CD14-positive monocyte (primary cell): ENCODE data around the gene KLRK1. TPM values are rescaled to one million over a fixed set of nuclear protein-coding genes. Genes with fewer than 3 reads are reported as not detected.

ENCODE experiments used
- DNase-seq, 3 donors: peaks; one replicate each; pipeline ENCODE4 v3.0.0-alpha.2; 2011 to 2022
- H2AFZ ChIP-seq: 2 replicates; pipeline ENCODE4 v1.6.0; 2012; ENCODE audit warnings: mild to moderate bottlenecking, low read depth, low read length, inconsistent platforms; ENCODE audit not compliant: insufficient read depth, poor library complexity, severe bottlenecking
- H3K27ac ChIP-seq, 2 donors: 1 replicate in 1 of 2; 2 replicates in 1 of 2; pipeline ENCODE4 v1.5.1; 2012 to 2013; ENCODE audit warnings: low read length in 2 of 2, control low read depth in 1 of 2, inconsistent platforms in 1 of 2, low read depth in 1 of 2, mild to moderate bottlenecking in 1 of 2
- H3K27me3 ChIP-seq, 2 donors: one replicate each; pipeline versions ENCODE4 v1.6.0 to v1.6.1; 2011 to 2013; ENCODE audit warnings: low read length in 2 of 2; ENCODE audit not compliant: control insufficient read depth in 2 of 2, insufficient read depth in 2 of 2
- H3K36me3 ChIP-seq, 2 donors: replicated peaks in 1 of 2; 1 replicate in 1 of 2; 2 replicates in 1 of 2; pipeline versions ENCODE4 v1.5.1 to v1.6.1; 2012 to 2013; ENCODE audit warnings: low read length in 2 of 2, control low read depth in 1 of 2, inconsistent platforms in 1 of 2, mild to moderate bottlenecking in 1 of 2; ENCODE audit not compliant: insufficient read depth in 2 of 2, control insufficient read depth in 1 of 2
- H3K4me1 ChIP-seq, 2 donors: 1 replicate in 1 of 2; 2 replicates in 1 of 2; pipeline versions ENCODE4 v1.5.1 to v1.6.1; 2012 to 2013; ENCODE audit warnings: low read length in 2 of 2, control low read depth in 1 of 2, inconsistent platforms in 1 of 2, mild to moderate bottlenecking in 1 of 2, moderate library complexity in 1 of 2; ENCODE audit not compliant: insufficient read depth in 2 of 2, control insufficient read depth in 1 of 2
- H3K4me2 ChIP-seq: replicated peaks from 2 replicates; pipeline ENCODE3; 2012; ENCODE audit warnings: low read length, moderate library complexity, mild to moderate bottlenecking; ENCODE audit not compliant: poor library complexity, severe bottlenecking; ENCODE audit errors: extremely low read depth
- H3K4me3 ChIP-seq, 3 experiments: fragments of 200-600 bp in 1 of 3; sonication (generic) in 1 of 3; replicated peaks in 1 of 3; 1 replicate in 2 of 3; 2 replicates in 1 of 3; pipeline ENCODE4 v1.5.1; 2011 to 2013; ENCODE audit warnings: low read length in 3 of 3, mild to moderate bottlenecking in 3 of 3, control low read depth in 2 of 3, low read depth in 2 of 3, inconsistent platforms in 1 of 3, moderate library complexity in 1 of 3
- H3K79me2 ChIP-seq: 2 replicates; pipeline ENCODE4 v1.6.0; 2012; ENCODE audit warnings: mild to moderate bottlenecking, control low read depth, inconsistent platforms, low read length, moderate library complexity; ENCODE audit not compliant: insufficient read depth
- H3K9ac ChIP-seq: 2 replicates; pipeline ENCODE4 v1.6.0; 2017; ENCODE audit warnings: low read length, mild to moderate bottlenecking; ENCODE audit not compliant: insufficient read depth, poor library complexity, severe bottlenecking
- H3K9me3 ChIP-seq, 2 donors: replicated peaks in 1 of 2; 1 replicate in 1 of 2; 2 replicates in 1 of 2; pipeline versions ENCODE4 v1.5.1 to v1.6.1; 2012 to 2013; ENCODE audit warnings: low read length in 2 of 2, control low read depth in 1 of 2; ENCODE audit not compliant: control insufficient read depth in 1 of 2, insufficient read depth in 1 of 2
- H4K20me1 ChIP-seq: 2 replicates; pipeline ENCODE4 v1.6.0; 2012; ENCODE audit warnings: mild to moderate bottlenecking, low read length, control low read depth, moderate library complexity; ENCODE audit not compliant: insufficient read depth
- H3K27ac Mint-ChIP-seq, 7 donors: one replicate each; pipeline ENCODE4 v1.8.0; 2020; ENCODE audit warnings: mild to moderate bottlenecking in 7 of 7, mixed read lengths in 7 of 7, moderate library complexity in 6 of 7, inconsistent platforms in 2 of 7
- H3K27me3 Mint-ChIP-seq, 3 donors: one replicate each; pipeline ENCODE4 v1.8.0; 2021 to 2022; ENCODE audit warnings: low read depth in 3 of 3, mild to moderate bottlenecking in 3 of 3, mixed read lengths in 3 of 3, moderate library complexity in 3 of 3, inconsistent platforms in 1 of 3
- H3K36me3 Mint-ChIP-seq, 2 donors: one replicate each; pipeline ENCODE4 v1.8.0; 2020; ENCODE audit warnings: mixed read lengths in 2 of 2, inconsistent platforms in 1 of 2, mild to moderate bottlenecking in 1 of 2
- H3K4me1 Mint-ChIP-seq: one replicate; pipeline ENCODE4 v1.8.0; 2020; ENCODE audit warnings: mild to moderate bottlenecking, mixed read lengths
- H3K4me3 Mint-ChIP-seq, 2 donors: one replicate each; pipeline ENCODE4 v1.8.0; 2020; ENCODE audit warnings: mild to moderate bottlenecking in 2 of 2, mixed read lengths in 2 of 2, moderate library complexity in 1 of 2
- H3K9me3 Mint-ChIP-seq, 7 donors: one replicate each; pipeline ENCODE4 v1.8.0; 2020 to 2022; ENCODE audit warnings: mixed read lengths in 7 of 7, mild to moderate bottlenecking in 6 of 7, moderate library complexity in 6 of 7, inconsistent platforms in 2 of 7
- CTCF ChIP-seq: fragments of 200-600 bp; IDR thresholded peaks from one replicate; pipeline ENCODE4 v1.8.0; 2022; ENCODE audit warnings: antibody characterized with exemption, mild to moderate bottlenecking
- WGBS: methylation state at CpG from one replicate; pipeline ENCODE4 v1.1.5; 2013; ENCODE audit warnings: missing lambda C conversion rate; ENCODE audit not compliant: insufficient coverage; 5-methylcytosine and 5-hydroxymethylcytosine counted together
- intact Hi-C, 2 donors: fragments of 100-400 bp; cut with micrococcal nuclease; formaldehyde crosslinking; loops; one replicate each; pipeline versions ENCODE4 v1.15.0 to v1.15.1; 2023
- polyA plus RNA-seq, 3 donors: library from polyadenylated mRNA; depleted of rRNA in 1 of 3; unstranded in 2 of 3; stranded (reverse) in 1 of 3; fragments of 300-500 nt in 2 of 3; fragments of >200 nt in 1 of 3; fragmentation: Illumina TruSeq in 2 of 3; gene quantifications; 1 replicate in 2 of 3; 2 replicates in 1 of 3; pipeline ENCODE4 v1.2.3, GENCODE V29; 2012 to 2021

KLRK1 gene
- polyA plus RNA-seq, 3 donors, result 0.05 to 1.3 (median 1.3) TPM

- H2AFZ ChIP-seq, result no peak overlapping the region
These were observed 20.1 kb downstream of the KLRK1 start for GRCh38 chr12:10369557-10370415.

More at GRCh38 chr12:10369557-10370415, 20.1 kb downstream of the KLRK1 start:
- Histone ChIP-seq H3K9ac (no peak overlapping the region), H3K4me1 (peaks cover 50 to 60% of the 10 kb centered on the region in 2 donors), H3K79me2 (no peaks in the 10 kb centered on the region), H4K20me1 (no peaks in the 10 kb centered on the region), H3K4me3 (no peak overlapping the region), H3K4me2 (no peak overlapping the region), H3K36me3 (no peaks in the 10 kb centered on the region), H3K27me3 (no peaks in the 10 kb centered on the region), H3K9me3 (peaks cover 0 to 9% of the 10 kb centered on the region in 2 donors), H3K27ac (no peak overlapping the region)
- H3K36me3 Mint-ChIP-seq, result no peaks in the 10 kb centered on the region
- peaks cover 4 to 17% (median 8%) of the 10 kb centered on the region in 7 donors for H3K9me3 Mint-ChIP-seq
- no peak for TF ChIP-seq CTCF
- intact Hi-C loops, result no loop called here
- DNase-seq, result no peak
- H3K27ac Mint-ChIP-seq, result peak overlapping the region in 1 of 7 donors; percentile 51
- peaks cover 48% of the 10 kb centered on the region for H3K4me1 Mint-ChIP-seq
- peaks cover 0 to 2% (median 0%) of the 10 kb centered on the region in 3 donors for H3K27me3 Mint-ChIP-seq
- WGBS, result 100% methylated on average over 1 of the region's 8 CpGs
- H3K4me3 Mint-ChIP-seq, result no peak overlapping the region
